Mucosa of stomach (tissue), 1 donor: Measurements from ENCODE around the gene MACF1.
"Not testable (repeated sequence)": the region's sequence is repeated elsewhere in the genome, so short reads cannot be mapped to it uniquely, and the experiment has no call there.

ENCODE experiments used
- H3K27me3 ChIP-seq: one replicate; pipeline ENCODE4 v1.7.0; 2013; ENCODE audit warnings: mild to moderate bottlenecking, low read length; ENCODE audit not compliant: control insufficient read depth, insufficient read depth
- H3K36me3 ChIP-seq: one replicate; pipeline ENCODE4 v1.7.0; 2013; ENCODE audit warnings: low read length; ENCODE audit not compliant: control insufficient read depth, insufficient read depth
- H3K4me1 ChIP-seq: one replicate; pipeline ENCODE4 v1.7.0; 2013; ENCODE audit warnings: mild to moderate bottlenecking, low read length; ENCODE audit not compliant: control insufficient read depth, insufficient read depth
- H3K4me3 ChIP-seq: one replicate; pipeline ENCODE4 v1.7.0; 2013; ENCODE audit warnings: low read length
- H3K9ac ChIP-seq: one replicate; pipeline ENCODE4 v1.7.0; 2013; ENCODE audit warnings: mild to moderate bottlenecking, low read length, moderate library complexity
- H3K9me3 ChIP-seq: one replicate; pipeline ENCODE4 v1.7.0; 2013; ENCODE audit warnings: mild to moderate bottlenecking, low read length, moderate library complexity; ENCODE audit not compliant: control insufficient read depth
- donor health status: Pancreatic carcinoma.

The MACF1 gene

GRCh38 chr1:39427912-39428311 lies 223.4 kb downstream of the MACF1 start:
- peaks cover 8% of the 10 kb centered on the region for H3K36me3 ChIP-seq
- H3K4me1 ChIP-seq = no peaks in the 10 kb centered on the region
- no peak overlapping the region for H3K4me3 ChIP-seq
- H3K27me3 ChIP-seq = no peaks in the 10 kb centered on the region
- H3K9me3 ChIP-seq = no peaks in the 10 kb centered on the region
- no peak overlapping the region for H3K9ac ChIP-seq

- no peaks in the 10 kb centered on the region for H3K27me3 ChIP-seq
- H3K4me1 ChIP-seq = no peaks in the 10 kb centered on the region
- H3K36me3 ChIP-seq = peaks cover 8% of the 10 kb centered on the region
- no peak overlapping the region for H3K4me3 ChIP-seq
- no peak overlapping the region for H3K9ac ChIP-seq
- H3K9me3 ChIP-seq = no peaks in the 10 kb centered on the region
These were observed 227.4 kb downstream of the MACF1 start for GRCh38 chr1:39431927-39432326.

GRCh38 chr1:39434797-39435395 lies 230.4 kb downstream of the MACF1 start:
- H3K4me1 ChIP-seq = no peaks in the 10 kb centered on the region
- H3K27me3 ChIP-seq = no peaks in the 10 kb centered on the region
- H3K4me3 ChIP-seq = no peak overlapping the region
- peaks cover 8% of the 10 kb centered on the region for H3K36me3 ChIP-seq
- no peak overlapping the region for H3K9ac ChIP-seq
- no peaks in the 10 kb centered on the region for H3K9me3 ChIP-seq

DNA sequence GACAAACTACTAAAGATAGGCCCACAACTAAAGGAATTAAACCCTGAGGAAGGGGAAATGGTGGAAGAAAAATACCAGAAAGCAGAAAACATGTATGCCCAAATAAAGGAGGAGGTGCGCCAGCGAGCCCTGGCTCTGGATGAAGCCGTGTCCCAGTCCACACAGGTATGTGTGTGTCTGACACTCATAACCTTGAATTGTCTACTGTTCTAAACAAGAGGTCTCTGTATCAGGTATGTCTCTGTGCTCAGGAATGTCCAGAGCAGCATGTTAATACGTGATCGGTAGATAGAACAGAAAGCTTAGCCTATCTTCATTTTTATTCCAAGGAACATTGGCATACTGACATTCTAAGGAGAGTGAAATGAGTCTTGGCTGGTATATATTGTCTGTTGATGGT lies 231.1 kb downstream of the MACF1 start:
- H3K4me1 ChIP-seq = no peaks in the 10 kb centered on the region
- H3K9me3 ChIP-seq = no peaks in the 10 kb centered on the region
- no peak overlapping the region for H3K4me3 ChIP-seq
- no peaks in the 10 kb centered on the region for H3K27me3 ChIP-seq
- H3K9ac ChIP-seq = no peak overlapping the region
- H3K36me3 ChIP-seq = peaks cover 4% of the 10 kb centered on the region

- Histone ChIP-seq H3K4me1 (no peaks in the 10 kb centered on the region), H3K36me3 (peaks cover 2% of the 10 kb centered on the region), H3K4me3 (no peak overlapping the region), H3K27me3 (no peaks in the 10 kb centered on the region), H3K9me3 (no peaks in the 10 kb centered on the region), H3K9ac (no peak overlapping the region)
These were observed 232.3 kb downstream of the MACF1 start for GRCh38 chr1:39436842-39437241.

GRCh38 chr1:39438042-39438441 lies 233.5 kb downstream of the MACF1 start:
- Histone ChIP-seq H3K27me3 (no peaks in the 10 kb centered on the region), H3K4me1 (no peaks in the 10 kb centered on the region), H3K4me3 (no peak overlapping the region), H3K36me3 (peaks cover 11% of the 10 kb centered on the region), H3K9me3 (no peaks in the 10 kb centered on the region), H3K9ac (no peak overlapping the region)

DNA sequence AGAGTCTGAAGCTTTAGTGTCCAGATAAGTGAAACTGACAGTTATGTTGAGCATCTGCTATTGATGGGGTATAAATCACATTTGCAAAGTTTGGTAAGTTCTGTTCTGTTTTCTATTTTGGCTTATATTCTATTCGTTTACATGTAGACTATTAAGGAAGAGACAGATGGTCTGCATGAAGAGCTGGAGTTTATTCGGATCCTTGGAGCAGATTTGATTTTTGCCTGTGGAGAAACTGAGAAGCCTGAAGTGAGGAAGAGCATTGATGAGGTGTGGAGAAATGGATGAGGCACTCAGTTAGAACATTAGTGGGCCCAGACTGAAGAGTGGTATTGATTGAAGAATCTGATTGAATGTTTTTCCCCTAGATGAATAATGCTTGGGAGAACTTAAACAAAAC lies 236.4 kb downstream of the MACF1 start:
- H3K27me3 ChIP-seq = no peaks in the 10 kb centered on the region
- no peak overlapping the region for H3K9ac ChIP-seq
- no peak overlapping the region for H3K4me3 ChIP-seq
- no peaks in the 10 kb centered on the region for H3K9me3 ChIP-seq
- peaks cover 23% of the 10 kb centered on the region for H3K36me3 ChIP-seq
- no peaks in the 10 kb centered on the region for H3K4me1 ChIP-seq

GRCh38 chr1:39441797-39442196 lies 237.3 kb downstream of the MACF1 start:
- H3K36me3 ChIP-seq = peaks cover 23% of the 10 kb centered on the region

GRCh38 chr1:39445573-39445972 lies 241.1 kb downstream of the MACF1 start:
- H3K36me3 ChIP-seq = peaks cover 28% of the 10 kb centered on the region

More at GRCh38 chr1:39441797-39442196, 237.3 kb downstream of the MACF1 start:
- H3K9ac ChIP-seq = no peak overlapping the region
- H3K27me3 ChIP-seq = no peaks in the 10 kb centered on the region
- H3K4me3 ChIP-seq = no peak overlapping the region
- no peaks in the 10 kb centered on the region for H3K4me1 ChIP-seq
- no peaks in the 10 kb centered on the region for H3K9me3 ChIP-seq

DNA sequence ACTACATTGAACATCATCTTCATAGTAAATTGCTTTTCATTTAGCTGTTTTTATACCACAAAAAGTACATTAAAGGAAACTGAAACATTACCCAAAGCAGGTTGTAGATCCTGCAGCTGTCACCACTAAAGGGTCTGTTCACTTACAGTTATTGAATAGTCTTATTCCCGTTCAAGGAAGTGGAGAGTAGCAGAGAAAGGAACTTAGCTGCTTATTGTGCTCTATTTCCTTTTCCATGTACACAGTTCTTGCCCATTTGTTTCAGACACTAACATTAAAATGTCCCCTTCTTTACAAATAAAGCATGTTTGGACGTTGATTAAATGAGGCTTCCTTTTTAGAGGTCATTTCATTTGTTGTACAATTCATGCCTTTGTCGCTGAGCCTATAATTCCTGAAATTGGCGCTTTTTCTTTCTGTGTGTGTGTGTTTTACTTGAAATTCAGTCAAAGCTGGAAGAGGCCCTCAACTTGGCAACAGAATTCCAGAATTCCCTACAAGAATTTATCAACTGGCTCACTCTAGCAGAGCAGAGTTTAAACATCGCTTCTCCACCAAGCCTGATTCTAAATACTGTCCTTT lies 242.6 kb downstream of the MACF1 start:
- no peak overlapping the region for H3K9ac ChIP-seq
- H3K27me3 ChIP-seq = no peaks in the 10 kb centered on the region
- no peaks in the 10 kb centered on the region for H3K9me3 ChIP-seq
- H3K4me3 ChIP-seq = no peak overlapping the region
- H3K4me1 ChIP-seq = no peaks in the 10 kb centered on the region
- H3K36me3 ChIP-seq = peaks cover 24% of the 10 kb centered on the region

More at GRCh38 chr1:39445573-39445972, 241.1 kb downstream of the MACF1 start:
- no peaks in the 10 kb centered on the region for H3K27me3 ChIP-seq
- no peak overlapping the region for H3K4me3 ChIP-seq
- no peak overlapping the region for H3K9ac ChIP-seq
- H3K4me1 ChIP-seq = no peaks in the 10 kb centered on the region
- H3K9me3 ChIP-seq = no peaks in the 10 kb centered on the region

- not testable (repeated sequence) for H3K4me3 ChIP-seq, H3K9me3 ChIP-seq, H3K27me3 ChIP-seq, H3K9ac ChIP-seq, H3K4me1 ChIP-seq
- peaks cover 29% of the 10 kb centered on the region for H3K36me3 ChIP-seq
These were observed 245.5 kb downstream of the MACF1 start for GRCh38 chr1:39450041-39450440.

GRCh38 chr1:39450956-39451606 lies 246.6 kb downstream of the MACF1 start:
- H3K9me3 ChIP-seq = no peaks in the 10 kb centered on the region
- H3K4me3 ChIP-seq = no peak overlapping the region
- H3K36me3 ChIP-seq = peaks cover 24% of the 10 kb centered on the region
- no peak overlapping the region for H3K9ac ChIP-seq
- H3K4me1 ChIP-seq = no peaks in the 10 kb centered on the region
- no peaks in the 10 kb centered on the region for H3K27me3 ChIP-seq
